Activated CD8-positive, alpha-beta memory T cell treated with anti-CD3 and anti-CD28 coated beads, Interleukin-2, amount 10 ng/mL, durations not matched to agents 7 days and 5 days (primary cell): ENCODE data around the gene CAPZB. TPM values are rescaled to one million over a fixed set of nuclear protein-coding genes. Genes with fewer than 3 reads are reported as not detected.

Experiments used
- ATAC-seq: fragments of 150-1000 bp; cut with Tn5 transposase; one replicate; pipeline ENCODE4 v1.10.0; 2021; ENCODE audit warnings: moderate library complexity
- CTCF ChIA-PET: fragments of 350-600 bp; sonication (Branson Sonifier 250); formaldehyde crosslinking; loops from one replicate; lab custom pipeline; 2021; ENCODE audit warnings: antibody characterized with exemption; lab: Charles Lee
- DNase-seq: peaks from one replicate; pipeline ENCODE4 v3.0.0-alpha.2; 2020
- H3K27ac Mint-ChIP-seq: one replicate; pipeline ENCODE4 v1.8.0; 2021; ENCODE audit warnings: mild to moderate bottlenecking, mixed read lengths
- H3K27me3 Mint-ChIP-seq: one replicate; pipeline ENCODE4 v1.8.0; 2021; ENCODE audit warnings: mixed read lengths
- H3K36me3 Mint-ChIP-seq: one replicate; pipeline ENCODE4 v1.8.0; 2021; ENCODE audit warnings: mild to moderate bottlenecking, mixed read lengths
- H3K4me1 Mint-ChIP-seq: one replicate; pipeline ENCODE4 v1.8.0; 2021; ENCODE audit warnings: mixed read lengths
- H3K4me3 Mint-ChIP-seq: one replicate; pipeline ENCODE4 v1.8.0; 2021; ENCODE audit warnings: mild to moderate bottlenecking, moderate library complexity, mixed read lengths
- H3K9me3 Mint-ChIP-seq: one replicate; pipeline ENCODE4 v1.8.0; 2022; ENCODE audit warnings: low read depth, mixed read lengths
- total RNA-seq, 2 experiments: library from RNA; stranded (reverse); gene quantifications; one replicate each; pipeline ENCODE4 v1.2.3, GENCODE V29; 2021

CAPZB gene
- total RNA-seq, 2 experiments from 2014 or later: 411 to 427 TPM

- H3K9me3 Mint-ChIP-seq: no peaks in the 10 kb centered on the region
- ATAC-seq: no peak
- no peak overlapping the region for H3K27ac Mint-ChIP-seq
- H3K36me3 Mint-ChIP-seq: peaks cover 19% of the 10 kb centered on the region
- peaks cover 20% of the 10 kb centered on the region for H3K4me1 Mint-ChIP-seq
- H3K27me3 Mint-ChIP-seq: no peaks in the 10 kb centered on the region
- H3K4me3 Mint-ChIP-seq: no peak overlapping the region
- DNase-seq: no peak
- CTCF ChIA-PET: no interaction called here
These were observed 87.0 kb downstream of the CAPZB start for GRCh38 chr1:19398309-19398760.

DNA sequence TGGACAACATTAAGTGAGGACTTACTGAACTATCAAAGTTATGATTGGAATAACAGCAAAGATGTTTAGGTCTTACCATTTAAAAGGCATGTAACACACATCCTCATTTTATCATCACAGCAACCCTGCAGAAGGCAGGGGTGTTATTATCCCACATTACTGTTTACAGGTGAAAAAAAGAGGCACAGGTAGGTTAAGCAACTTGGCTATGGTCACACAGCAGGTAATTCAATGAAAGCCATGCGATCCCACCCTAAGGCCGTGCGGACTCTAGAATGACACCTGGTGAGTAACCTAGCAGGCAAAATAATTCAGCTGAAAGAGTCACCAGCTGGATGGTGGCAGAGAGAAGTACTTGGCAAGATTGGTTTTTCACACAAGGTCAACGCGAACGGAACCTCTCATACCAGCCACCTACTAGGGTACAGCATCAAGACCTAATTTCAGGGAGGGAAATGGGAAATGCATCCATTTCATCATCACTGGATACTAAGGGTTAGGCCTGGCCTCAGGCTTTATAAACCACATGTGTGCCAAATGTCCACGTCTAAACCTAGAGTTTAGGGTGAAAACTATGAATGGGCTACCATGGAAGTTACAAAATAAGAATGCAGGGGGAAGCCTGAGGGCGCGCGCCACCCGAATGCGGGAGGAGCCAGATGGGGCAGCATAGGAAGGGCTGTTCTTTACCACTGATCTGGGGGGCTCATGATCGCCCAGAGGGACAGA is 88.0 kb downstream of the CAPZB start:
- H3K27me3 Mint-ChIP-seq: no peaks in the 10 kb centered on the region
- ATAC-seq (no peak), DNase-seq (no peak)
- no peak overlapping the region for H3K4me3 Mint-ChIP-seq
- H3K36me3 Mint-ChIP-seq: peaks cover 15% of the 10 kb centered on the region
- no peak overlapping the region for H3K27ac Mint-ChIP-seq
- CTCF ChIA-PET: no interaction called here
- H3K4me1 Mint-ChIP-seq: peaks cover 28% of the 10 kb centered on the region
- H3K9me3 Mint-ChIP-seq: no peaks in the 10 kb centered on the region

GRCh38 chr1:19396280-19396679 is 89.1 kb downstream of the CAPZB start:
- no peaks in the 10 kb centered on the region for H3K27me3 Mint-ChIP-seq
- H3K27ac Mint-ChIP-seq: no peak overlapping the region
- no peak overlapping the region for H3K4me3 Mint-ChIP-seq
- DNase-seq (no peak), ATAC-seq (no peak)
- H3K4me1 Mint-ChIP-seq: peaks cover 38% of the 10 kb centered on the region
- no peaks in the 10 kb centered on the region for H3K9me3 Mint-ChIP-seq
- peaks cover 15% of the 10 kb centered on the region for H3K36me3 Mint-ChIP-seq
- CTCF ChIA-PET: interaction anchor here (1.4 kb wide), 1 partner anchor 265 kb away, joined by 4 read pairs; no protein-coding TSS in a partner anchor

DNA sequence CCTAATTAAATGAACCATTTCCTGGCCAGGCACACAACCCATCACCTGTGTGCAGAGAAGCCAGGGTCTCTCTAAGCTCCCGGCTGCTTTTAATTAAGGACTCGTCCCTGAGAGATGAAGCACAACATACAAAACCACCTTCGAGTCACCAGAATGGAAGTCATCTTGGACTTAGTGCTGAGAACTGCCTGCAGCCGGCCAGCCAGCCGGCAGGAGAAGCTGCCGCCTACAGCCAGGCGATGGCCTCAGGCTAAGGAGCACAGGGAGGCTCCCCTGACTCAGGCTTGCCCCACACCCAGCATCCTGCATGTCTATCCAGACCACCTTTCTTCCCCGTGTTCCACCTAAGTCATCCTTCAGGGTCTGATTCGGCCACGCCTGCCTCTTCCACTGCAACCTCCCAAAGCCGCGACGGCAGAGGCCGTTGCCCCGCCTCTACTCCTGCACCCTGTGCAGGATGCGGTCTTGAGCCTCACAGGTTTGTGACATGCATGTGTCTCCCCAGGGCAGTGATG is 89.6 kb downstream of the CAPZB start:
- Mint-ChIP-seq H3K27ac (no peak overlapping the region), H3K4me3 (no peak overlapping the region)

GRCh38 chr1:19393046-19393445 is 92.3 kb downstream of the CAPZB start:
- DNase-seq: no peak
- CTCF ChIA-PET: interaction anchor here (0.6 to 3.6 kb wide), 12 partner anchors 9 to 819 kb away, joined by 3 to 32 read pairs (median 3); no protein-coding TSS in a partner anchor
- Mint-ChIP-seq H3K9me3 (no peaks in the 10 kb centered on the region), H3K36me3 (peaks cover 4% of the 10 kb centered on the region), H3K27me3 (no peaks in the 10 kb centered on the region), H3K27ac (peak overlapping the region; percentile 32), H3K4me3 (no peak overlapping the region), H3K4me1 (peaks cover 51% of the 10 kb centered on the region)
- ATAC-seq: no peak

More for the DNA sequence above, 89.6 kb downstream of the CAPZB start:
- ATAC-seq: no peak
- Mint-ChIP-seq H3K4me1 (peaks cover 43% of the 10 kb centered on the region), H3K36me3 (peaks cover 10% of the 10 kb centered on the region), H3K27me3 (no peaks in the 10 kb centered on the region), H3K9me3 (no peaks in the 10 kb centered on the region)
- no peak for DNase-seq
- CTCF ChIA-PET: interaction anchor here (0.8 to 1.4 kb wide), 2 partner anchors 12 to 266 kb away, joined by 3 to 4 read pairs; no protein-coding TSS in a partner anchor

GRCh38 chr1:19392221-19392620 is 93.1 kb downstream of the CAPZB start:
- H3K27me3 Mint-ChIP-seq: no peaks in the 10 kb centered on the region
- CTCF ChIA-PET: interaction anchor here (0.9 to 3.6 kb wide), 11 partner anchors 10 to 270 kb away, joined by 3 to 32 read pairs (median 3); no protein-coding TSS in a partner anchor
- H3K36me3 Mint-ChIP-seq: peaks cover 4% of the 10 kb centered on the region
- H3K27ac Mint-ChIP-seq: peak overlapping the region; percentile 98
- peaks cover 59% of the 10 kb centered on the region for H3K4me1 Mint-ChIP-seq
- DNase-seq: no peak
- ATAC-seq: no peak
- H3K9me3 Mint-ChIP-seq: no peaks in the 10 kb centered on the region
- H3K4me3 Mint-ChIP-seq: peak overlapping the region; percentile 71

GRCh38 chr1:19391596-19391981 is 93.8 kb downstream of the CAPZB start:
- no peak for DNase-seq
- CTCF ChIA-PET: interaction anchor here (0.7 to 3.6 kb wide), 18 partner anchors 9 to 271 kb away, joined by 3 to 32 read pairs (median 3); partner anchors contain the start of gene NBL1
- ATAC-seq: peak; percentile 4
- H3K36me3 Mint-ChIP-seq: peaks cover 4% of the 10 kb centered on the region
- H3K4me3 Mint-ChIP-seq: peak overlapping the region; percentile 71
- H3K4me1 Mint-ChIP-seq: peaks cover 59% of the 10 kb centered on the region
- no peaks in the 10 kb centered on the region for H3K9me3 Mint-ChIP-seq
- H3K27me3 Mint-ChIP-seq: no peaks in the 10 kb centered on the region
- H3K27ac Mint-ChIP-seq: peak overlapping the region; percentile 98

DNA sequence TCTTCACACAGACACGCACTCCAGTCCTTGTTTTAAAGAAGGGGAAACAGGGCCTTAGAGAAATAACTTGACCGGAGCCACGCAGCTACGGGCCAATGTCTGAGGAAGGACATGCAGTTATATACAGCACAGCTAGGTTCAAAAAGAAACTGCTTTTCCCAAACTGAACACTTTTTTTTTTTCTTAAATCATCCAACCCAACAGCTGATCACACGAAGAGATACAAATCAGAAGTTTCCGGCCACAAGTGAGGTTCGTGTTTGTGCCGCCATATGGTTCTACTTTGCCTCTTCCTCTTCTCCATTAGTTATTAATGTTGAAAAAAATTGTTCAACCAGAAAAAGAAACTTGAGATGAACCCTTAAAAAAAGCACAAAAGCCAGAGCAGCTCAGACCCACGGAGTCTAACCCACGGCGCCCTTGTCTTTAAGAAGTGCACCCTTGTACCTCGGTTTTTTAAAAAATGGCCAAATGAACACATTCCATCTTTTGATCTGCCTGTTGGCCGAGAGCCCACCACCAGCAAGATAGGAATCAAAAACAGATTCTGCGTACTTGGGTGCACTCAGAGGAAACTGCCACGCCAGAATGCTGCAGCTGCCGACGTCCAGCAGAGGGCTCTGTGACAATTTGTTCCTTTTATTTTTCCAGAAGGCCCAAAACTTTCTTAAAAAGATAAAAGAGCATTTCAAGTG is 94.3 kb downstream of the CAPZB start:
- peaks cover 59% of the 10 kb centered on the region for H3K4me1 Mint-ChIP-seq
- no peaks in the 10 kb centered on the region for H3K9me3 Mint-ChIP-seq
- peak overlapping the region; percentile 98 for H3K27ac Mint-ChIP-seq
- DNase-seq: peak; percentile 76
- peak; percentile 79 for ATAC-seq
- H3K27me3 Mint-ChIP-seq: no peaks in the 10 kb centered on the region
- peaks cover 4% of the 10 kb centered on the region for H3K36me3 Mint-ChIP-seq
- CTCF ChIA-PET: interaction anchor here (0.7 to 3.6 kb wide), 25 partner anchors 8 to 272 kb away, joined by 3 to 32 read pairs (median 3); partner anchors contain the start of gene NBL1
- peak overlapping the region; percentile 71 for H3K4me3 Mint-ChIP-seq

DNA sequence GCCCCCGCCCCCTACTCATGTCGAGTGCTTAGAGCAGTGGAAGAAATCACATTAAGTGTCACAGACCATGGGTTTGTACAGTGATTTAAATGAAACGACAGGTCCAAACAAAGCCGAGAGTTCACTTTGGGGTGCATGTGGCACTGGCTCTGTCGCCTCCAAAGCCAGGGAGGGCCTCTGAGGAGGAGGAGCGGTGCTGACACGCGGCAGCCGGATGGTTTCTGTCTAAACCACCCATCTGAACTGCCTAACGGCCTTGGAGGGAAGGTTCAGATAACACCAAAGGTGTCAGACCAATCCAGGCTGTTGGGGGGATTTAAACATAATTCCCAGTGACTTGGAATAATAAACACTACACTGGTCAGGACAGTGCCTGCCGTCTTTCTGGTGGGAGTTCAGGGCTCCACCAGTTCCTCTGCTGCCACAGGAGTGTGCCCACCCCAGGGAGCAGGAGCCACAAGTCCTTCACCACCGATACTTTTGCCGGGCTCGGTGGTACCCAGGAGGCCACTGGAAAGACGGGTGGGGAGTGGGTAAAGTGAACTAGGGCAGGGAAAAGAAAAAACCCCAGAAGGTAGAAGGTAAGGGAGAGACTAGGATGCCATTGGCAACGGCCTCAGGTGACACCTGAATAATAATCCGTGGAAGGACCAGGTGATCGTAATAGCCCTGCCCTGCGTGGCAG is 95.0 kb downstream of the CAPZB start:
- DNase-seq (no peak), ATAC-seq (no peak)
- Mint-ChIP-seq H3K27me3 (no peaks in the 10 kb centered on the region), H3K4me1 (peaks cover 59% of the 10 kb centered on the region), H3K9me3 (no peaks in the 10 kb centered on the region), H3K27ac (peak overlapping the region; percentile 98), H3K36me3 (peaks cover 4% of the 10 kb centered on the region), H3K4me3 (peak overlapping the region; percentile 71)
- CTCF ChIA-PET: interaction anchor here (0.8 to 3.6 kb wide), 21 partner anchors 8 to 272 kb away, joined by 3 to 32 read pairs (median 3); partner anchors contain the start of gene NBL1

GRCh38 chr1:19388980-19389379 is 96.4 kb downstream of the CAPZB start:
- Mint-ChIP-seq H3K4me1 (peaks cover 59% of the 10 kb centered on the region), H3K9me3 (no peaks in the 10 kb centered on the region), H3K4me3 (no peak overlapping the region), H3K36me3 (peaks cover 12% of the 10 kb centered on the region), H3K27me3 (no peaks in the 10 kb centered on the region), H3K27ac (peak overlapping the region; percentile 6)
- ATAC-seq (no peak), DNase-seq (no peak)
- CTCF ChIA-PET: interaction anchor here (0.6 to 1.1 kb wide), 2 partner anchors 82 to 193 kb away, joined by 4 read pairs; no protein-coding TSS in a partner anchor

DNA sequence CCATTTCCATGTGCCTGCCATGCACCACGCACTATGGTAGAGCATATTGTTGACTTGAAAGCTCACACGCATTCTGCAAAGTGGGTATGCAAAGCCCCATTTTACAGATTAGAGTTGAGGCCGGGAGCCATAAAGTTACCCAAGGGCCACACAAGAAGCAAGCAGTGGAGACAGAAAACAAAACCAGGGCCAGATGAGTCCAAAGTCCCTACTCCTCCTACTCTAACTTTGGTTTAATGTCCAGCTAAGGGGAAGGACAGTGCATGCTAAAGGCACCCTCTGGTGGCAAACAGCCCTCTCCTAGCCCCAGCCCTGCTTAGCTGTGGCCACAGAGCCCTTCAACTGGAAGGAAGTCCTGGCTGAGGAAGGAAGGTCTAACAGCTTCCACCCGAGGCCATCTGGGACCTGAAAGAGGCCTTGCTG is 98.3 kb downstream of the CAPZB start:
- peaks cover 44% of the 10 kb centered on the region for H3K4me1 Mint-ChIP-seq
- no peaks in the 10 kb centered on the region for H3K27me3 Mint-ChIP-seq
- no peaks in the 10 kb centered on the region for H3K9me3 Mint-ChIP-seq
- CTCF ChIA-PET: no interaction called here
- DNase-seq (no peak), ATAC-seq (no peak)
- peaks cover 18% of the 10 kb centered on the region for H3K36me3 Mint-ChIP-seq
- H3K4me3 Mint-ChIP-seq: no peak overlapping the region
- peak overlapping the region; percentile 43 for H3K27ac Mint-ChIP-seq

- ATAC-seq: no peak
- H3K4me3 Mint-ChIP-seq: no peak overlapping the region
- H3K9me3 Mint-ChIP-seq: no peaks in the 10 kb centered on the region
- peaks cover 22% of the 10 kb centered on the region for H3K36me3 Mint-ChIP-seq
- H3K4me1 Mint-ChIP-seq: peaks cover 34% of the 10 kb centered on the region
- DNase-seq: no peak
- no peaks in the 10 kb centered on the region for H3K27me3 Mint-ChIP-seq
- CTCF ChIA-PET: no interaction called here
- no peak overlapping the region for H3K27ac Mint-ChIP-seq
These were observed 99.3 kb downstream of the CAPZB start for GRCh38 chr1:19385869-19386591.
